ENCODE results near the gene RAD51B.

DNA sequence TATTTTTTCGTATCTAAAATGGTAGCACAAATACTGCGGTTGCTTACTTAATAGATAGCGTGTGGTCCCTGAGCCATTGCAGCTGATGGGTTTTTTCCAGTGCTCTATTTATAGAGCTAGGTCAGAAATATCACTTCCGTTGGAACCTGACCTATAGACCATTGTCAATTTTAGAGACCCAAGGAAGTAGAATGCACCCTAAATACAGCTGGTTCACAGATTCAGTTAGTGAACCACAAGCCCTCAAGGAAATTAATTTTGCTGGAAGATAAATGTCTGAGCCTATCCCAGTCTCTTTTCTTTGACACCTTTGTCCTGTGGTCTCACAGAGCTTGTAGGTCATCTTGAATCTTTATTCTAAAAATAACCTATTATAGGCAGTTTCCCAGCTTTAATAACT is 582.3 kb downstream of the RAD51B start:
- TF ChIP-seq EP300 (IDR thresholded peaks at IDR 0.05) (no peak), POLR2A (IDR thresholded peaks at IDR 0.05) (no peak), POLR2AphosphoS5 (IDR thresholded peaks at IDR 0.05) (no peak)
- TF ChIP-seq, protein P1, sequence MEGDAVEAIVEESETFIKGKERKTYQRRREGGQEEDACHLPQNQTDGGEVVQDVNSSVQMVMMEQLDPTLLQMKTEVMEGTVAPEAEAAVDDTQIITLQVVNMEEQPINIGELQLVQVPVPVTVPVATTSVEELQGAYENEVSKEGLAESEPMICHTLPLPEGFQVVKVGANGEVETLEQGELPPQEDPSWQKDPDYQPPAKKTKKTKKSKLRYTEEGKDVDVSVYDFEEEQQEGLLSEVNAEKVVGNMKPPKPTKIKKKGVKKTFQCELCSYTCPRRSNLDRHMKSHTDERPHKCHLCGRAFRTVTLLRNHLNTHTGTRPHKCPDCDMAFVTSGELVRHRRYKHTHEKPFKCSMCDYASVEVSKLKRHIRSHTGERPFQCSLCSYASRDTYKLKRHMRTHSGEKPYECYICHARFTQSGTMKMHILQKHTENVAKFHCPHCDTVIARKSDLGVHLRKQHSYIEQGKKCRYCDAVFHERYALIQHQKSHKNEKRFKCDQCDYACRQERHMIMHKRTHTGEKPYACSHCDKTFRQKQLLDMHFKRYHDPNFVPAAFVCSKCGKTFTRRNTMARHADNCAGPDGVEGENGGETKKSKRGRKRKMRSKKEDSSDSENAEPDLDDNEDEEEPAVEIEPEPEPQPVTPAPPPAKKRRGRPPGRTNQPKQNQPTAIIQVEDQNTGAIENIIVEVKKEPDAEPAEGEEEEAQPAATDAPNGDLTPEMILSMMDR (IDR thresholded peaks at IDR 0.05) = no peak
